C4-2B (cell line): ENCODE measurements around the gene EPHA4.

Source experiments
- H3K27ac ChIP-seq: fragments of 450-650 bp; 2 replicates; pipeline ENCODE4 v1.5.1; 2017
- CTCF ChIP-seq: fragments of 450-650 bp; conservative IDR thresholded peaks from 2 replicates; pipeline ENCODE4 v1.5.1; 2017; ENCODE audit warnings: mild to moderate bottlenecking
- ZFX ChIP-seq: fragments of 450-650 bp; IDR thresholded peaks from 2 replicates; pipeline ENCODE4 v1.6.1; 2017

EPHA4 gene

GRCh38 chr2:221412978-221413377, 159.1 kb downstream of the EPHA4 start:
- TF ChIP-seq CTCF (no peak), ZFX (no peak)
- no peak overlapping the region for H3K27ac ChIP-seq

- H3K27ac ChIP-seq = no peak overlapping the region
- no peak for TF ChIP-seq CTCF
- TF ChIP-seq ZFX = no peak
Observed at GRCh38 chr2:221410487-221410886, 161.6 kb downstream of the EPHA4 start.

- H3K27ac ChIP-seq = no peak overlapping the region
Observed at GRCh38 chr2:221407765-221408164, 164.3 kb downstream of the EPHA4 start.

GRCh38 chr2:221405521-221405920, 166.6 kb downstream of the EPHA4 start:
- no peak overlapping the region for H3K27ac ChIP-seq

More at GRCh38 chr2:221407765-221408164, 164.3 kb downstream of the EPHA4 start:
- TF ChIP-seq CTCF (no peak), ZFX (no peak)

GRCh38 chr2:221402072-221402471, 170.0 kb downstream of the EPHA4 start:
- no peak for TF ChIP-seq CTCF
- TF ChIP-seq ZFX = no peak
- H3K27ac ChIP-seq = no peak overlapping the region

More at GRCh38 chr2:221405521-221405920, 166.6 kb downstream of the EPHA4 start:
- no peak for TF ChIP-seq CTCF
- no peak for TF ChIP-seq ZFX

- TF ChIP-seq CTCF = no peak
- no peak for TF ChIP-seq ZFX
Observed at GRCh38 chr2:221400411-221400810, 171.7 kb downstream of the EPHA4 start.

GRCh38 chr2:221399183-221399582, 172.9 kb downstream of the EPHA4 start:
- H3K27ac ChIP-seq = no peak overlapping the region
- TF ChIP-seq CTCF (no peak), ZFX (no peak)

More at GRCh38 chr2:221400411-221400810, 171.7 kb downstream of the EPHA4 start:
- H3K27ac ChIP-seq = no peak overlapping the region
